ENCODE data around the gene ABCB4.

DNA sequence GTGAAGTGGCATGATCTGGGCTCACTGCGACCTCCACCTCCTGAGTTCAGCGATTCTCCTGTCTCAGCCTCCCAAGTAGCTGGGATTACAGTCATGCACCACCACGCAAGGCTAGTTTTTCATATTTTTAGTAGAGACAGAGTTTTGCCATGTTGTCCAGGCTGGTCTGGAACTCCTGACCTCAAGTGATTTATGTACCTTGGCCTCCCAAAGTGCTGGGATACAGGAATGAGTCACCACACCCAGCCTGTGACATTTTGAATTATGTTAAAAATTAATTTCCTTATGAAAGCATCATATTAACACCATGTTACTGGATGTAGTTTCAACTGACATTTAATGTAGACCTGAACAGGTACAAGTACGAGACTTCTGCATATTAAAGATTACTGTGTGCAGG lies 24.3 kb downstream of the ABCB4 start:
- TF ChIP-seq, protein P1, sequence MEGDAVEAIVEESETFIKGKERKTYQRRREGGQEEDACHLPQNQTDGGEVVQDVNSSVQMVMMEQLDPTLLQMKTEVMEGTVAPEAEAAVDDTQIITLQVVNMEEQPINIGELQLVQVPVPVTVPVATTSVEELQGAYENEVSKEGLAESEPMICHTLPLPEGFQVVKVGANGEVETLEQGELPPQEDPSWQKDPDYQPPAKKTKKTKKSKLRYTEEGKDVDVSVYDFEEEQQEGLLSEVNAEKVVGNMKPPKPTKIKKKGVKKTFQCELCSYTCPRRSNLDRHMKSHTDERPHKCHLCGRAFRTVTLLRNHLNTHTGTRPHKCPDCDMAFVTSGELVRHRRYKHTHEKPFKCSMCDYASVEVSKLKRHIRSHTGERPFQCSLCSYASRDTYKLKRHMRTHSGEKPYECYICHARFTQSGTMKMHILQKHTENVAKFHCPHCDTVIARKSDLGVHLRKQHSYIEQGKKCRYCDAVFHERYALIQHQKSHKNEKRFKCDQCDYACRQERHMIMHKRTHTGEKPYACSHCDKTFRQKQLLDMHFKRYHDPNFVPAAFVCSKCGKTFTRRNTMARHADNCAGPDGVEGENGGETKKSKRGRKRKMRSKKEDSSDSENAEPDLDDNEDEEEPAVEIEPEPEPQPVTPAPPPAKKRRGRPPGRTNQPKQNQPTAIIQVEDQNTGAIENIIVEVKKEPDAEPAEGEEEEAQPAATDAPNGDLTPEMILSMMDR (IDR thresholded peaks at IDR 0.05; ENCODE audit: low read depth, low read length, poor library complexity, severe bottlenecking) = no peak
- no peak for TF ChIP-seq EZH2phosphoT487 (IDR thresholded peaks at IDR 0.05; ENCODE audit: borderline replicate concordance, low read length)

All from DOHH2 (cell line).